HCT116 (cell line): ENCODE measurements around the gene TXNDC9. TPM values are rescaled to one million over a fixed set of nuclear protein-coding genes. Genes with fewer than 3 reads are reported as not detected.
A peak's percentile ranks its signal among the peaks of the same experiment; 100 is the strongest.

Experiments
- ATAC-seq: fragments of 200-7000 bp; cut with Tn5 transposase; 2 replicates; pipeline ENCODE4 v1.9.1; 2020; ENCODE audit warnings: mild to moderate bottlenecking, moderate library complexity
- BruUV-seq: library from RNA; stranded (reverse); fragments of 400-500 nt; replicated peaks from 2 replicates; lab custom pipeline; 2021; lab: Mats Ljungman, UMichigan
- CTCF ChIA-PET: fragments of 300-600 bp; sonication (Branson Sonifier 250); formaldehyde crosslinking; loops from one replicate; lab custom pipeline; 2021; ENCODE audit warnings: antibody characterized with exemption; lab: Charles Lee
- POLR2A ChIA-PET: fragments of 300-600, 350-600 bp; sonication (Branson Sonifier 250); formaldehyde crosslinking; loops from one replicate; lab custom pipeline; 2021; ENCODE audit warnings: antibody characterized with exemption; lab: Charles Lee
- RAD21 ChIA-PET, 2 experiments: fragments of 300-600 bp; sonication (Branson Sonifier 250); formaldehyde crosslinking; loops; one replicate each; lab custom pipeline; 2023; ENCODE audit warnings: low total read pairs in 2 of 2; ENCODE audit not compliant: uncharacterized antibody in 2 of 2, unreplicated experiment in 2 of 2, low non-redundant PET in 1 of 2; lab: Charles Lee
- DNase-seq: peaks from one replicate; pipeline ENCODE4 v3.0.0-alpha.2; 2010; ENCODE audit warnings: low read depth, low spot score
- H2AFZ ChIP-seq: fragments of 200-600 bp; shearing (Covaris generic), sonication (generic); 2 replicates; pipeline ENCODE4 v1.6.1; 2017; ENCODE audit warnings: low read depth, mixed run types, mixed read lengths, antibody characterized with exemption, low read length; ENCODE audit not compliant: poor library complexity, severe bottlenecking
- H3K27ac ChIP-seq: 2 replicates; pipeline ENCODE4 v1.5.1; 2012; ENCODE audit warnings: low read depth, low read length
- H3K27me3 ChIP-seq: fragments of 200-600 bp; sonication (generic); 2 replicates; pipeline ENCODE4 v1.6.1; 2016; ENCODE audit warnings: mixed run types, low read length, mixed read lengths; ENCODE audit not compliant: insufficient read depth
- H3K36me3 ChIP-seq, 2 experiments: fragments of 200-500 bp in 1 of 2; fragments of 200-600 bp in 1 of 2; sonication (Bioruptor generic) in 1 of 2; sonication (generic) in 1 of 2; 2 replicates each; pipeline versions ENCODE4 v1.5.1 to v1.6.1; 2014 to 2016; ENCODE audit warnings: low read length in 2 of 2, inconsistent platforms in 1 of 2, mixed read lengths in 1 of 2, mixed run types in 1 of 2; ENCODE audit not compliant: insufficient read depth in 2 of 2, control insufficient read depth in 1 of 2
- H3K4me1 ChIP-seq, 2 experiments: fragments of 200-600 bp in 1 of 2; sonication (generic) in 1 of 2; 2 replicates each; pipeline versions ENCODE4 v1.5.1 to v1.6.1; 2012 to 2017; ENCODE audit warnings: low read length in 2 of 2, inconsistent platforms in 1 of 2, mild to moderate bottlenecking in 1 of 2, mixed read lengths in 1 of 2, mixed run types in 1 of 2, moderate library complexity in 1 of 2; ENCODE audit not compliant: insufficient read depth in 2 of 2, control insufficient read depth in 1 of 2
- H3K4me2 ChIP-seq: fragments of 200-600 bp; sonication (generic); 2 replicates; pipeline ENCODE4 v1.6.1; 2017; ENCODE audit warnings: mixed run types, low read length, mixed read lengths
- H3K4me3 ChIP-seq, 2 experiments: fragments of 200-600 bp in 1 of 2; sonication (generic) in 1 of 2; replicated peaks in 1 of 2; 2 replicates each; pipeline ENCODE4 v1.5.1; 2011 to 2016; ENCODE audit warnings: low read length in 2 of 2, control low read depth in 1 of 2, low read depth in 1 of 2, mild to moderate bottlenecking in 1 of 2, mixed read lengths in 1 of 2, mixed run types in 1 of 2
- H3K79me2 ChIP-seq: fragments of 200-600 bp; sonication (generic); 2 replicates; pipeline ENCODE4 v1.6.1; 2017; ENCODE audit warnings: mild to moderate bottlenecking, mixed run types, low read length, moderate library complexity, mixed read lengths; ENCODE audit not compliant: insufficient read depth
- H3K9ac ChIP-seq: fragments of 200-600 bp; sonication (generic); 2 replicates; pipeline ENCODE4 v1.6.1; 2016; ENCODE audit warnings: low read length, mixed read lengths
- H3K9me2 ChIP-seq: fragments of 200-600 bp; sonication (generic), shearing (Covaris generic); 2 replicates; pipeline ENCODE4 v1.6.1; 2017; ENCODE audit warnings: mixed run types, mild to moderate bottlenecking, moderate library complexity; ENCODE audit not compliant: insufficient read depth
- H3K9me3 ChIP-seq, 2 experiments: fragments of 200-500 bp in 1 of 2; fragments of 200-600 bp in 1 of 2; sonication (Bioruptor generic) in 1 of 2; sonication (generic) in 1 of 2; 2 replicates each; pipeline ENCODE4 v1.6.1; 2014 to 2017; ENCODE audit warnings: low read length in 2 of 2, mixed read lengths in 2 of 2, inconsistent platforms in 1 of 2, low read depth in 1 of 2, mild to moderate bottlenecking in 1 of 2, mixed run types in 1 of 2, moderate library complexity in 1 of 2; ENCODE audit not compliant: control insufficient read depth in 1 of 2, insufficient read depth in 1 of 2
- H4K20me1 ChIP-seq: fragments of 200-600 bp; sonication (generic), shearing (Covaris generic); 2 replicates; pipeline ENCODE4 v1.6.1; 2017; ENCODE audit warnings: mixed run types, mild to moderate bottlenecking, moderate library complexity; ENCODE audit not compliant: insufficient read depth
- CBX3 ChIP-seq: IDR thresholded peaks from 2 replicates; pipeline ENCODE4 v1.6.1; 2012; ENCODE audit warnings: low read depth
- CEBPB ChIP-seq: IDR thresholded peaks from 2 replicates; pipeline ENCODE4 v1.6.1; 2012; ENCODE audit warnings: low read depth
- EGR1 ChIP-seq: IDR thresholded peaks from 2 replicates; pipeline ENCODE4 v1.6.1; 2012; ENCODE audit warnings: low read depth
- ELF1 ChIP-seq: IDR thresholded peaks from 2 replicates; pipeline ENCODE4 v1.6.1; 2012; ENCODE audit warnings: low read depth, borderline replicate concordance
- EZH2 ChIP-seq: fragments of 200-600 bp; sonication (generic); IDR thresholded peaks from 2 replicates; pipeline ENCODE4 v1.6.1; 2017; ENCODE audit warnings: antibody characterized with exemption, mixed run types
- EZH2phosphoT487 ChIP-seq: fragments of 200-600 bp; IDR thresholded peaks from 2 replicates; pipeline ENCODE4 v1.6.1; 2018; ENCODE audit warnings: antibody characterized with exemption, borderline replicate concordance
- FOSL1 ChIP-seq: IDR thresholded peaks from 2 replicates; pipeline ENCODE4 v1.6.1; 2012; ENCODE audit warnings: low read depth
- JUND ChIP-seq: IDR thresholded peaks from 2 replicates; pipeline ENCODE4 v1.6.1; 2012
- POLR2A ChIP-seq: IDR thresholded peaks from 2 replicates; pipeline ENCODE4 v1.7.0; 2011; ENCODE audit warnings: borderline replicate concordance; ENCODE audit not compliant: insufficient read depth, insufficient read length; ENCODE audit errors: extremely low read depth
- POLR2AphosphoS5 ChIP-seq: IDR thresholded peaks from 2 replicates; pipeline ENCODE4 v1.6.1; 2011; ENCODE audit warnings: mild to moderate bottlenecking, low read depth, low read length, moderate library complexity
- RAD21 ChIP-seq: IDR thresholded peaks from 2 replicates; pipeline ENCODE4 v1.6.1; 2012; ENCODE audit warnings: low read depth, mild to moderate bottlenecking
- SIN3A ChIP-seq: IDR thresholded peaks from 2 replicates; pipeline ENCODE4 v1.6.1; 2012; ENCODE audit warnings: low read depth
- SP1 ChIP-seq: IDR thresholded peaks from 2 replicates; pipeline ENCODE4 v1.6.1; 2012; ENCODE audit warnings: low read depth
- SRF ChIP-seq: IDR thresholded peaks from 2 replicates; pipeline ENCODE4 v1.6.1; 2012; ENCODE audit warnings: low read depth
- TCF7L2 ChIP-seq: IDR thresholded peaks from 2 replicates; pipeline ENCODE4 v1.7.0; 2011; ENCODE audit warnings: borderline replicate concordance, inconsistent platforms; ENCODE audit not compliant: insufficient read depth, insufficient read length; ENCODE audit errors: extremely low read depth
- YY1 ChIP-seq: IDR thresholded peaks from 2 replicates; pipeline ENCODE4 v1.6.1; 2011; ENCODE audit warnings: low read length, low read depth, moderate library complexity, mild to moderate bottlenecking; ENCODE audit not compliant: insufficient replicate concordance; ENCODE audit errors: extremely low read depth
- ZFX ChIP-seq: fragments of 450-650 bp; IDR thresholded peaks from 2 replicates; pipeline ENCODE4 v1.6.1; 2017
- intact Hi-C: fragments of 100-400 bp; cut with micrococcal nuclease; formaldehyde crosslinking; loops from 2 replicates; pipeline ENCODE4 v1.10.0; 2022
- total RNA-seq: library from RNA; stranded (reverse); gene quantifications from one replicate; pipeline ENCODE4 v1.2.1, GENCODE V29; 2021; ENCODE audit not compliant: unreplicated experiment
- TF ChIP-seq, protein P1 (sequence below): IDR thresholded peaks from 2 replicates; pipeline ENCODE4 v1.6.1; 2012
- TF ChIP-seq, protein P2 (sequence below): IDR thresholded peaks from 2 replicates; pipeline ENCODE4 v1.6.1; 2012; ENCODE audit warnings: low read depth
- TF ChIP-seq, protein P3 (sequence below): IDR thresholded peaks from 2 replicates; pipeline ENCODE4 v1.6.1; 2012
- TF ChIP-seq, protein P4 (sequence below): IDR thresholded peaks from 2 replicates; pipeline ENCODE4 v1.6.1; 2011; ENCODE audit warnings: mild to moderate bottlenecking, low read length, moderate library complexity; ENCODE audit not compliant: insufficient replicate concordance; ENCODE audit errors: extremely low read depth

TXNDC9 gene
- total RNA-seq, 1 experiment from 2014 or later: 18.3 TPM

DNA sequence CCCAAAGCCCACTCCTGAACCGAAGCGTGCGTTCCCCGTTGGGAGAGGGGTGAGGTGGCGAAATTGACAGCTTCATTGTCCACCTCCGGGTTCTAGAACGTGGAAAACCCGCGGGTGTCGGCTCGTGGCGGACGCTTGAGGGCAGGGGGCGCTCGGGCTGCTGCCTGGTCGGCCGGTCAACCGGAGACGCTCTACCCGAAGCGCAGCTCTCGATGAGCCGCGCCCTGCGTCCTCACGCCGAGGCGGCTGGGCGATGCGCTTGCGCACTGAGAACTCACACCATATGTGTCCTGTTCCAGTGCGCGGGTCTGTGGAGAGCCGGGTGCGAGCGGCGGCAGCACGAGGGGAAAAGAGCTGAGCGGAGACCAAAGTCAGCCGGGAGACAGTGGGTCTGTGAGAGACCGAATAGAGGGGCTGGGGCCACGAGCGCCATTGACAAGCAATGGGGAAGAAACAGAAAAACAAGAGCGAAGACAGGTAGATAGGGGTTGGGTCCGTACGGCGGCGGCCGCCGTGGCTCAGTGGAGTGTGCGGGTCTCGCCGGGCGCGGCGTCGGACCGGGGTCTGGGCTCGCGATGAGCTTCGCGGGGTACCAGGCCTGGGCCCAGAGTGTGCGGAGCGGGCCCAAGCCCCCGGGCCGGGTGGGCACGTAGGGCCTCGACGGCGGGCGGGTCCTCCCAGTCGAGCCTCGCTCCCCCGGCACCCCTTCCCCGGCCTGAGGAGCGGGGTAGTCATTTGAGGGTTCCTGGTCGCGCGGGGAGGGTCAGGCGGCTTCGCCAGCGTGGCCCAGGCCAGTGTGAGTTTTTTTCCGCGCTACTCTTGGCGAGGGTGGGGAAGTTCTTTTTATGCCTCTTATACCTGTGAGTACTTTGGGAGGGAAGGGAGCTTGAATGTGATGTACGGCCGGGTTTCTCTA, 1.2 kb upstream of the TXNDC9 start, which contains the start of gene EIF5B:
Gene EIF5B, plus strand, starts transcription at position 277 of the 916 bp plus-strand sequence. Its CDS starts 166 bp downstream, at position 443.
- CTCF ChIA-PET: interaction anchor here (0.6 to 2.3 kb wide), 9 partner anchors 10 to 688 kb away, joined by 3 to 14 read pairs (median 3); partner anchors contain the start of genes MRPL30 and REV1
- no peaks in the 10 kb centered on the region for H3K9me3 ChIP-seq
- peaks cover 2 to 23% of the 10 kb centered on the region in 2 experiments for H3K4me1 ChIP-seq
- peak within 1 kb of the TSS; percentile 80 for H3K4me2 ChIP-seq
- RAD21 ChIA-PET: interaction anchor here in 1 of 2 experiments (1.1 kb wide), 1 partner anchor 153 kb away, joined by 4 read pairs; the partner anchor contains the start of gene REV1
- H3K9ac ChIP-seq: peak within 1 kb of the TSS; percentile 89
- POLR2A ChIA-PET: interaction anchor here (0.9 to 3.2 kb wide), 5 partner anchors 10 to 688 kb away, joined by 3 to 14 read pairs (median 3); partner anchors contain the start of gene C2orf15
- intact Hi-C loops: no loop called here
- H4K20me1 ChIP-seq: peaks cover 11% of the 10 kb centered on the region; the same call in 1 of the 2 replicates
- peak within 1 kb of the TSS; percentile 82 to 92 for H3K4me3 ChIP-seq
- H3K9me2 ChIP-seq: no peaks in the 10 kb centered on the region
- DNase-seq (peak; percentile 91), ATAC-seq (peak; percentile 81)
- peaks cover 5 to 8% of the 10 kb centered on the region in 2 experiments; a peak in 2 of 4 replicates for H3K36me3 ChIP-seq
- peak within 1 kb of the TSS; percentile 51 for H3K27ac ChIP-seq
- no TSS peak for BruUV-seq
- H3K27me3 ChIP-seq: no peaks in the 10 kb centered on the region
- H2AFZ ChIP-seq: peak within 1 kb of the TSS; percentile 8
- H3K79me2 ChIP-seq: peaks cover 90% of the 10 kb centered on the region
- TF ChIP-seq POLR2AphosphoS5 (peak; percentile 98), JUND (no peak), SIN3A (peak; percentile 91), YY1 (peak; percentile 58), ELF1 (no peak), SRF (0 out of 2 replicates have a peak, but pooled peaks have one; percentile 47), CBX3 (peak; percentile 93), EZH2 (no peak), CEBPB (no peak), POLR2A (peak; percentile 86), RAD21 (0 out of 2 replicates have a peak, but pooled peaks have one; percentile 29), ZFX (peak; percentile 81), EGR1 (no peak), FOSL1 (no peak), EZH2phosphoT487 (no peak), SP1 (no peak; the same call in 1 of the 2 replicates), TCF7L2 (no peak)
- TF ChIP-seq, protein P1, sequence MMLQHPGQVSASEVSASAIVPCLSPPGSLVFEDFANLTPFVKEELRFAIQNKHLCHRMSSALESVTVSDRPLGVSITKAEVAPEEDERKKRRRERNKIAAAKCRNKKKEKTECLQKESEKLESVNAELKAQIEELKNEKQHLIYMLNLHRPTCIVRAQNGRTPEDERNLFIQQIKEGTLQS: no peak
- TF ChIP-seq, protein P2, sequence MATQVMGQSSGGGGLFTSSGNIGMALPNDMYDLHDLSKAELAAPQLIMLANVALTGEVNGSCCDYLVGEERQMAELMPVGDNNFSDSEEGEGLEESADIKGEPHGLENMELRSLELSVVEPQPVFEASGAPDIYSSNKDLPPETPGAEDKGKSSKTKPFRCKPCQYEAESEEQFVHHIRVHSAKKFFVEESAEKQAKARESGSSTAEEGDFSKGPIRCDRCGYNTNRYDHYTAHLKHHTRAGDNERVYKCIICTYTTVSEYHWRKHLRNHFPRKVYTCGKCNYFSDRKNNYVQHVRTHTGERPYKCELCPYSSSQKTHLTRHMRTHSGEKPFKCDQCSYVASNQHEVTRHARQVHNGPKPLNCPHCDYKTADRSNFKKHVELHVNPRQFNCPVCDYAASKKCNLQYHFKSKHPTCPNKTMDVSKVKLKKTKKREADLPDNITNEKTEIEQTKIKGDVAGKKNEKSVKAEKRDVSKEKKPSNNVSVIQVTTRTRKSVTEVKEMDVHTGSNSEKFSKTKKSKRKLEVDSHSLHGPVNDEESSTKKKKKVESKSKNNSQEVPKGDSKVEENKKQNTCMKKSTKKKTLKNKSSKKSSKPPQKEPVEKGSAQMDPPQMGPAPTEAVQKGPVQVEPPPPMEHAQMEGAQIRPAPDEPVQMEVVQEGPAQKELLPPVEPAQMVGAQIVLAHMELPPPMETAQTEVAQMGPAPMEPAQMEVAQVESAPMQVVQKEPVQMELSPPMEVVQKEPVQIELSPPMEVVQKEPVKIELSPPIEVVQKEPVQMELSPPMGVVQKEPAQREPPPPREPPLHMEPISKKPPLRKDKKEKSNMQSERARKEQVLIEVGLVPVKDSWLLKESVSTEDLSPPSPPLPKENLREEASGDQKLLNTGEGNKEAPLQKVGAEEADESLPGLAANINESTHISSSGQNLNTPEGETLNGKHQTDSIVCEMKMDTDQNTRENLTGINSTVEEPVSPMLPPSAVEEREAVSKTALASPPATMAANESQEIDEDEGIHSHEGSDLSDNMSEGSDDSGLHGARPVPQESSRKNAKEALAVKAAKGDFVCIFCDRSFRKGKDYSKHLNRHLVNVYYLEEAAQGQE: no peak
- TF ChIP-seq, protein P3, sequence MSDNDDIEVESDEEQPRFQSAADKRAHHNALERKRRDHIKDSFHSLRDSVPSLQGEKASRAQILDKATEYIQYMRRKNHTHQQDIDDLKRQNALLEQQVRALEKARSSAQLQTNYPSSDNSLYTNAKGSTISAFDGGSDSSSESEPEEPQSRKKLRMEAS: peak; percentile 95
- TF ChIP-seq, protein P4, sequence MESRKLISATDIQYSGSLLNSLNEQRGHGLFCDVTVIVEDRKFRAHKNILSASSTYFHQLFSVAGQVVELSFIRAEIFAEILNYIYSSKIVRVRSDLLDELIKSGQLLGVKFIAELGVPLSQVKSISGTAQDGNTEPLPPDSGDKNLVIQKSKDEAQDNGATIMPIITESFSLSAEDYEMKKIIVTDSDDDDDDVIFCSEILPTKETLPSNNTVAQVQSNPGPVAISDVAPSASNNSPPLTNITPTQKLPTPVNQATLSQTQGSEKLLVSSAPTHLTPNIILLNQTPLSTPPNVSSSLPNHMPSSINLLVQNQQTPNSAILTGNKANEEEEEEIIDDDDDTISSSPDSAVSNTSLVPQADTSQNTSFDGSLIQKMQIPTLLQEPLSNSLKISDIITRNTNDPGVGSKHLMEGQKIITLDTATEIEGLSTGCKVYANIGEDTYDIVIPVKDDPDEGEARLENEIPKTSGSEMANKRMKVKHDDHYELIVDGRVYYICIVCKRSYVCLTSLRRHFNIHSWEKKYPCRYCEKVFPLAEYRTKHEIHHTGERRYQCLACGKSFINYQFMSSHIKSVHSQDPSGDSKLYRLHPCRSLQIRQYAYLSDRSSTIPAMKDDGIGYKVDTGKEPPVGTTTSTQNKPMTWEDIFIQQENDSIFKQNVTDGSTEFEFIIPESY: peak; percentile 81
